NCI-H1105 treated with DMSO at 0.1 percent for 48 hours (cell line): Measurements from ENCODE around the gene PHPT1.

ENCODE experiments used
- DNase-seq: peaks from one replicate; lab custom pipeline; 2025; lab: John Stamatoyannopoulos, UW

PHPT1 gene

DNA sequence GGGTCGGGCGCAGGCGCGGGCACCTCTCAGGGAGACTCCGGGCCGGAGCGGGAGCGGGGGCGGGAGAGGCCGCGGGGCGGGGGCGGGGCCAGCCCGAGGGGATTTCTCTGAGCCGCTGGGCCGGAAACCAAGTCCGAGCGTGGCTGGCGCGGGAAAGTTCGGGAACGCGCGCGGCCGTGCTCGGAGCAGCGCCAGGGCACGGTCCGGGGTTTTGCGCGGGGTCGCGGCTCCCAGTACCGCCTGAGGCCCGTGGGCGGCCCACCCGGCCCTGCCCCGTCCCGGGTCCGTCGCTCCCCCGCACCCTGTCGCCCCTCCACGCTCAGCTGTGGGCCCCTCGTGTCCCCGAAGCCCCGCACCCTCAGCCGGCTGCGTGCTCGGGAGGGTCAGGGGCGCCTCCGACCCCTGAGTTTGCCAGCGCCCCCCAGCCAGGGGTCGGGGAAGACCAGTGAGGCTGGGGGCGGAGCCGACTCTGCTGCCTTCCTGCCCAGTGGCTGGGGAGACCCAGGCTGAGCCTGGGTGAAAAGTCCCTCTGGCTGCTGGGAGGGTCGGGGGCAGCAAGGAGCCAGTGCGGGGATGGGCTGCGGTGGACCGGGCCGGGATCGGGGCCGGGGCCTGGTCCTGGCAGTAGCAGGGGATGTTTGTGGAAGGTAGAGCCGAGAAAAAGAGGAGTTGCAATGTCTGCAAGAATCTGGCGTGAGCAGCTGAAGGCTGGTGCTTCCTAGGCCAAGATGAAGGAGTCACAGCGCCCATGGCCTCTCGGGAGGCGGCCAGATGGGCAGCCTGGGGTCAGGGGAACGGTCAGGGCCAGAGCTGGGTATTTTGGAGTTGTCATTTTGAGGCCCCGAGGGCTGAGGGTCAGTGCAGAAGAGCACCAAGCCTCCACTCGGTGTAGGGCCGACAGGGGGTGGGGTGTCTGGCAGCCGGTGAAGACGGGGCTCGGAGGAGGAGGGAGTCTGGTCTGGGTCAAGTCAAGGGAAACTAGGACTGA, 37.7 kb downstream of the PHPT1 start:
- DNase-seq: no peak

- no peak for DNase-seq
These were observed 39.2 kb downstream of the PHPT1 start for GRCh38 chr9:136888454-136888853.

DNA sequence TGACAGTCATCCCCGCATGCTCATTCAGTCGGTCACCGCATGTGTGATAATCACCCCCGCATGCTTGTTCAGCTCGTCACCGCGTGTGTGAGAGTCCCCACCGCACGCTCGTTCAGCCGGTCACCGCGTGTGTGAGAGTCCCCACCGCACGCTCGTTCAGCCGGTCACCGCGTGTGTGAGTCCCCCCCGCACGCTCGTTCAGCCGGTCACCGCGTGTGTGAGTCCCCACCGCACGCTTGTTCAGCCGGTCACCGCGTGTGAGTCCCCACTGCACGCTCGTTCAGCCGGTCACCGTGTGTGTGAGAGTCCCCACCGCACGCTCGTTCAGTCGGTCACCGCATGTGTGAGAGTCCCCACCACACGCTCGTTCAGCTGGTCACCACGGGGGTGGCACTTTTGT, 40.6 kb downstream of the PHPT1 start:
- DNase-seq: no peak

DNA sequence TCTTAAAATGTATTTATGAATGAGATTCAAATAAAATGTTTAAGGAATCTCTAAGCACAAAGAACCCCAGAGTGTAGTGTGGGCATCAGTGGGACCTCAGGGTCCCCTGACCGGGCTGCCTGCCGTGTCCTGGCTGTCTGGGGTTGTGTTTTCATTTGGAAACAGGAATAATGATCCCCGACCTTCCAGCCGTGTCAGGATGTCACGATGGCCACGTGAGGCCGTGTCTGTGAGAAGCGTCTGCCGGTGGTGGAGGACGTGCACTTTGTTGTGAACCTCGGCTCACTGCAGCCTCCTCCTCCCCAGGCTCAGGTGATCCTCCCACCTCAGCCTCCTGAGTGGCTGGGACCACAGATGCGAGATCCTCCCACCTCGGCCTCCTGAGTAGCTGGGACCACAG, 41.5 kb downstream of the PHPT1 start:
- DNase-seq: no peak

DNA sequence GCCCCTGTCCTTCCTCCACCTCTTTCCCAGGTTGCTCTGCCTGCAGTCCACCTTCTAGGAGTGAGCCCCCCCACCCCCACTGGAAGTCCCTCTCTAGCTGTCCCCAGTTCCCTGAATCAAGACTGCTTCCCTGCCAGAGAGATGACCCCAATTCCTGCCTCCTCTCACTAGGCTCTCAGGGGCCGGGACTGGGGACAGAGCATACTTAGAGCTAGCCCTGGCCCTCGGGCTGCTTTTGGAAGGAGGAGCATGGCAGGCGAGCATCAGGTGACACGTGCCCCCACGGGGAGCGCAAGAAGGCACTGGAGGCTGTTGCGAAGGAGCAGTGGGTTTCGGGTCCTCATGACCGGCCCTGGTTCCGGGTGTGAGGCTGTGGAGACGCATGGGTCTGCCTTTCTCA, 46.8 kb downstream of the PHPT1 start:
- DNase-seq: no peak

- no peak for DNase-seq
These were observed 49.4 kb downstream of the PHPT1 start for GRCh38 chr9:136898483-136899100.

DNA sequence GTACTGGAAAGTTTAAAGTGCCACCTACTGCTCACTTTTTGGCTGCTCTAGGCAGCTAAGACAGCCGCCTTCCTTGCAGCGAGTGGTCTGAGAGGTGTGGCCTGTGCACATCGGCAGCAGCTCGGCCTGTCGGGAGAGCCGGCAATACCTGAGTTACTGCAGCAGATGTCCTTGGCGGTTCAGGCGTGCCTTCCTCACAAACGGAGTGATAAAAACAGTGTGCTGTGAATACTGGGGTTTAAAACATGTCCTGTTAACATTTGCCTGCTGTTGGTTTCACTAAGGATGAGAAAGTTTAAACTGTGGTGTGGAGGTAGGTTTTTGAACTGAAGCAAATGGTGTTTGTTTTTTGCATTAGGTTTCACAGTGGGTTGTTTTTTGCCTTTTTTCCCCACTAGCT, 50.0 kb downstream of the PHPT1 start:
- DNase-seq: no peak

- no peak for DNase-seq
These were observed 51.3 kb downstream of the PHPT1 start for GRCh38 chr9:136900556-136900955.
